Measurements from ENCODE around the gene PNKD.

GRCh38 chr2:218235017-218235416 is 35.3 kb upstream of the PNKD start:
- TF ChIP-seq POLR2A (IDR thresholded peaks at IDR 0.05; ENCODE audit: low read depth, low read length) (no peak), POLR2AphosphoS5 (IDR thresholded peaks at IDR 0.05; ENCODE audit: low read depth, low read length) (no peak), TAF1 (IDR thresholded peaks at IDR 0.05; ENCODE audit: low read depth, low read length) (no peak), POU2F2 (IDR thresholded peaks at IDR 0.05; ENCODE audit: low read depth, low read length) (no peak), SPI1 (IDR thresholded peaks at IDR 0.05; ENCODE audit: low read depth, low read length) (no peak)

Data from GM12891 (cell line).